CD14-positive monocyte (primary cell): ENCODE measurements around the gene HDAC4. TPM values are rescaled to one million over a fixed set of nuclear protein-coding genes. Genes with fewer than 3 reads are reported as not detected.

ENCODE experiments used
- DNase-seq, 3 donors: peaks; one replicate each; pipeline ENCODE4 v3.0.0-alpha.2; 2011 to 2022
- H2AFZ ChIP-seq: 2 replicates; pipeline ENCODE4 v1.6.0; 2012; ENCODE audit warnings: mild to moderate bottlenecking, low read depth, low read length, inconsistent platforms; ENCODE audit not compliant: insufficient read depth, poor library complexity, severe bottlenecking
- H3K27ac ChIP-seq, 2 donors: 1 replicate in 1 of 2; 2 replicates in 1 of 2; pipeline ENCODE4 v1.5.1; 2012 to 2013; ENCODE audit warnings: low read length in 2 of 2, control low read depth in 1 of 2, inconsistent platforms in 1 of 2, low read depth in 1 of 2, mild to moderate bottlenecking in 1 of 2
- H3K27me3 ChIP-seq, 2 donors: one replicate each; pipeline versions ENCODE4 v1.6.0 to v1.6.1; 2011 to 2013; ENCODE audit warnings: low read length in 2 of 2; ENCODE audit not compliant: control insufficient read depth in 2 of 2, insufficient read depth in 2 of 2
- H3K36me3 ChIP-seq, 2 donors: replicated peaks in 1 of 2; 1 replicate in 1 of 2; 2 replicates in 1 of 2; pipeline versions ENCODE4 v1.5.1 to v1.6.1; 2012 to 2013; ENCODE audit warnings: low read length in 2 of 2, control low read depth in 1 of 2, inconsistent platforms in 1 of 2, mild to moderate bottlenecking in 1 of 2; ENCODE audit not compliant: insufficient read depth in 2 of 2, control insufficient read depth in 1 of 2
- H3K4me1 ChIP-seq, 2 donors: 1 replicate in 1 of 2; 2 replicates in 1 of 2; pipeline versions ENCODE4 v1.5.1 to v1.6.1; 2012 to 2013; ENCODE audit warnings: low read length in 2 of 2, control low read depth in 1 of 2, inconsistent platforms in 1 of 2, mild to moderate bottlenecking in 1 of 2, moderate library complexity in 1 of 2; ENCODE audit not compliant: insufficient read depth in 2 of 2, control insufficient read depth in 1 of 2
- H3K4me2 ChIP-seq: replicated peaks from 2 replicates; pipeline ENCODE3; 2012; ENCODE audit warnings: low read length, moderate library complexity, mild to moderate bottlenecking; ENCODE audit not compliant: poor library complexity, severe bottlenecking; ENCODE audit errors: extremely low read depth
- H3K4me3 ChIP-seq, 3 experiments: fragments of 200-600 bp in 1 of 3; sonication (generic) in 1 of 3; replicated peaks in 1 of 3; 1 replicate in 2 of 3; 2 replicates in 1 of 3; pipeline ENCODE4 v1.5.1; 2011 to 2013; ENCODE audit warnings: low read length in 3 of 3, mild to moderate bottlenecking in 3 of 3, control low read depth in 2 of 3, low read depth in 2 of 3, inconsistent platforms in 1 of 3, moderate library complexity in 1 of 3
- H3K79me2 ChIP-seq: 2 replicates; pipeline ENCODE4 v1.6.0; 2012; ENCODE audit warnings: mild to moderate bottlenecking, control low read depth, inconsistent platforms, low read length, moderate library complexity; ENCODE audit not compliant: insufficient read depth
- H3K9ac ChIP-seq: 2 replicates; pipeline ENCODE4 v1.6.0; 2017; ENCODE audit warnings: low read length, mild to moderate bottlenecking; ENCODE audit not compliant: insufficient read depth, poor library complexity, severe bottlenecking
- H3K9me3 ChIP-seq, 2 donors: replicated peaks in 1 of 2; 1 replicate in 1 of 2; 2 replicates in 1 of 2; pipeline versions ENCODE4 v1.5.1 to v1.6.1; 2012 to 2013; ENCODE audit warnings: low read length in 2 of 2, control low read depth in 1 of 2; ENCODE audit not compliant: control insufficient read depth in 1 of 2, insufficient read depth in 1 of 2
- H4K20me1 ChIP-seq: 2 replicates; pipeline ENCODE4 v1.6.0; 2012; ENCODE audit warnings: mild to moderate bottlenecking, low read length, control low read depth, moderate library complexity; ENCODE audit not compliant: insufficient read depth
- H3K27ac Mint-ChIP-seq, 7 donors: one replicate each; pipeline ENCODE4 v1.8.0; 2020; ENCODE audit warnings: mild to moderate bottlenecking in 7 of 7, mixed read lengths in 7 of 7, moderate library complexity in 6 of 7, inconsistent platforms in 2 of 7
- H3K27me3 Mint-ChIP-seq, 3 donors: one replicate each; pipeline ENCODE4 v1.8.0; 2021 to 2022; ENCODE audit warnings: low read depth in 3 of 3, mild to moderate bottlenecking in 3 of 3, mixed read lengths in 3 of 3, moderate library complexity in 3 of 3, inconsistent platforms in 1 of 3
- H3K36me3 Mint-ChIP-seq, 2 donors: one replicate each; pipeline ENCODE4 v1.8.0; 2020; ENCODE audit warnings: mixed read lengths in 2 of 2, inconsistent platforms in 1 of 2, mild to moderate bottlenecking in 1 of 2
- H3K4me1 Mint-ChIP-seq: one replicate; pipeline ENCODE4 v1.8.0; 2020; ENCODE audit warnings: mild to moderate bottlenecking, mixed read lengths
- H3K4me3 Mint-ChIP-seq, 2 donors: one replicate each; pipeline ENCODE4 v1.8.0; 2020; ENCODE audit warnings: mild to moderate bottlenecking in 2 of 2, mixed read lengths in 2 of 2, moderate library complexity in 1 of 2
- H3K9me3 Mint-ChIP-seq, 7 donors: one replicate each; pipeline ENCODE4 v1.8.0; 2020 to 2022; ENCODE audit warnings: mixed read lengths in 7 of 7, mild to moderate bottlenecking in 6 of 7, moderate library complexity in 6 of 7, inconsistent platforms in 2 of 7
- CTCF ChIP-seq: fragments of 200-600 bp; IDR thresholded peaks from one replicate; pipeline ENCODE4 v1.8.0; 2022; ENCODE audit warnings: antibody characterized with exemption, mild to moderate bottlenecking
- WGBS: methylation state at CpG from one replicate; pipeline ENCODE4 v1.1.5; 2013; ENCODE audit warnings: missing lambda C conversion rate; ENCODE audit not compliant: insufficient coverage; 5-methylcytosine and 5-hydroxymethylcytosine counted together
- intact Hi-C, 2 donors: fragments of 100-400 bp; cut with micrococcal nuclease; formaldehyde crosslinking; loops; one replicate each; pipeline versions ENCODE4 v1.15.0 to v1.15.1; 2023
- polyA plus RNA-seq, 3 donors: library from polyadenylated mRNA; depleted of rRNA in 1 of 3; unstranded in 2 of 3; stranded (reverse) in 1 of 3; fragments of 300-500 nt in 2 of 3; fragments of >200 nt in 1 of 3; fragmentation: Illumina TruSeq in 2 of 3; gene quantifications; 1 replicate in 2 of 3; 2 replicates in 1 of 3; pipeline ENCODE4 v1.2.3, GENCODE V29; 2012 to 2021

The HDAC4 gene
- polyA plus RNA-seq, 3 donors: 3.3 to 23.0 (median 4.5) TPM

- Mint-ChIP-seq H3K36me3 (no peaks in the 10 kb centered on the region), H3K27ac (no peak overlapping the region), H3K9me3 (no peaks in the 10 kb centered on the region), H3K4me1 (no peaks in the 10 kb centered on the region), H3K4me3 (no peak overlapping the region), H3K27me3 (peaks cover 1 to 23% (median 4%) of the 10 kb centered on the region in 3 donors)
- H3K9ac ChIP-seq: no peak overlapping the region
- H3K79me2 ChIP-seq: no peaks in the 10 kb centered on the region
- no peaks in the 10 kb centered on the region for H4K20me1 ChIP-seq
- DNase-seq: no peak
- H3K9me3 ChIP-seq: no peaks in the 10 kb centered on the region
- no peak for TF ChIP-seq CTCF
- H3K27me3 ChIP-seq: no peaks in the 10 kb centered on the region
- H3K36me3 ChIP-seq: no peaks in the 10 kb centered on the region
- no peak overlapping the region for H3K27ac ChIP-seq
- H3K4me2 ChIP-seq: no peak overlapping the region
- H3K4me3 ChIP-seq: no peak overlapping the region
- 86% methylated on average over 10 of the region's 20 CpGs for WGBS
- intact Hi-C loops: no loop called here
- H2AFZ ChIP-seq: no peak overlapping the region
- no peaks in the 10 kb centered on the region for H3K4me1 ChIP-seq
Measured at GRCh38 chr2:239025096-239025801, 375.6 kb downstream of the HDAC4 start.

- Histone ChIP-seq H3K27ac (no peak overlapping the region), H4K20me1 (no peaks in the 10 kb centered on the region), H3K27me3 (no peaks in the 10 kb centered on the region), H3K36me3 (no peaks in the 10 kb centered on the region), H3K9me3 (no peaks in the 10 kb centered on the region), H2AFZ (no peak overlapping the region), H3K4me3 (no peak overlapping the region), H3K4me2 (no peak overlapping the region), H3K9ac (no peak overlapping the region), H3K4me1 (no peaks in the 10 kb centered on the region), H3K79me2 (no peaks in the 10 kb centered on the region)
- H3K9me3 Mint-ChIP-seq: no peaks in the 10 kb centered on the region
- no peak for DNase-seq
- peaks cover 1 to 21% (median 4%) of the 10 kb centered on the region in 3 donors for H3K27me3 Mint-ChIP-seq
- WGBS: 97% methylated on average over 3 of the region's 7 CpGs
- intact Hi-C loops: no loop called here
- no peak overlapping the region for H3K4me3 Mint-ChIP-seq
- TF ChIP-seq CTCF: no peak
- no peaks in the 10 kb centered on the region for H3K4me1 Mint-ChIP-seq
- H3K27ac Mint-ChIP-seq: no peak overlapping the region
- H3K36me3 Mint-ChIP-seq: no peaks in the 10 kb centered on the region
Measured at GRCh38 chr2:239024226-239024625, 376.6 kb downstream of the HDAC4 start.
